IPS-NIHi11 (cell line): ENCODE data around the gene FARS2.
A peak's percentile ranks its signal among the peaks of the same experiment; 100 is the strongest.

Experiments used
- DNase-seq: peaks from one replicate; pipeline ENCODE4 v3.0.0; 2012; ENCODE audit warnings: mixed read lengths, low spot score

The FARS2 gene

GRCh38 chr6:5731435-5731834, 470.1 kb downstream of the FARS2 start:
- DNase-seq = no peak

DNA sequence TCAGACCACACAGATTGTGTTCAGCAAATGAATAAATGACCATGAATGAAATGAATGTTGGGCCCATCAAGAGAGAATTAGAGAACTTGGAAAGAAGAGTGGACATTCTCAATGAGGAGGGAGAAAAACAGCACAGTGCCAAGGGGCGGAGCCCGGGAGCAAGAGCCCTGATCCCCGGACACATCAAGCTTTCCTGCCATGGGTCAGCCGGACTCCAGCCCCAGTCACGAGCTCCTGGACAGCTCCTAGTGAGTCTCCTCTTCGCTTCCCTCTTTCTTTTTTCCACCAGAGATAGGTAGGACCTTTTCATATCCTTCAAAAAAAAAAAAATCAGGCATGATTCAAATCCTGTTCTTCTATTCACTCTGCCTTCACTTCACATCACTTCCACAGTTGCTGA, 471.2 kb downstream of the FARS2 start:
- DNase-seq = no peak

DNA sequence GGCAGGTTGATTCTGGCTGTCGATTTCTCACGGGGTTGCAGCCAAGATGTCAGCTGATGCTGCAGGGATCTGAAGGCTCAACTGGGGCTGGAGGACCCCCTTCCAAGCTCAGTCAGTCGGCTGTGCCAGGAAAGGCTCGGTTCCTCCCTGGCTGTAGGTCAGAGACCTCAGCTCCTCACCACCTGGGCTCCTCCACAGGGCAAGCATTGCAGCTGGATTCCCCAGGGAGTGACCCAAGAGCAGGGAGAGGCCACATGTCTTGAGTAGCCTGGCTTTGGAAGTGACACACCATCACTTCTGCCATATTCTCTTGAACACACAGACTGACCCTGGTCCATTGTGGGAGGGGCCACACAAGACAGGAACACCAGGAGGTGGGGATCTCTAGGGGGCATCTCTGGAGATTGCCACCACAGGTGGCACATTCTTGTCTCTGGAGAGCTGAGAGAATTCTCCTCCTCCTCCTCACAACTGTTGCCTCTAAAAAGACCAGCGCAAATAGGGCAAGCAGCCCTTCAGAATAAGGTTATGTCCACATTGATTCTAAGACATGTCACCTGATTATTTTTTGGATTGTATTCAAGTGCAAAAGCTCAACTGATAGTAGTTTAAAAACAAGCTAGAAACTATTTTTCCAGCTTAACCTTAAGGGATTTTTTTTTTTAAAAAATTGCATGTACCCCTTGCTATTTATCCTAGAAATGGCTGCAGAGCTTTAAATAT, 474.9 kb downstream of the FARS2 start:
- DNase-seq = no peak

GRCh38 chr6:5737460-5737859, 476.1 kb downstream of the FARS2 start:
- no peak for DNase-seq

DNA sequence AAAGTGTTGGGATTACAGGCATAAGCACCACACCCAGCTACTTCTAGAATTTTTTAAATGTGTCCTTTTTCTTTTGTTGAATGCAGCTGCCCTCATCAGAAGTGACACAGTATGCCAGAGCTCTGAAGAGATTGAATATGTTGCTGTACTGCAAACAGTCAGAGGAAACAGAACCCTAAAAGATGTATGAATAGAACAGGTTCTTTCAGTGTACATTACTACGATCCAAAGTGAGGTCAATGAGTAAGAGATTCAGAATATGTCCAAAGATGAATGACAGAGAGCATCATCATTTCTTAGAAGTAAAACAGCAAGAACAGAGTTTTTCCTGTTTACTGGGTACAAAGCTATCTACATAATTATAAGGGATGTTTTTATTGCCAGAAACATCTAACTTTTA, 476.9 kb downstream of the FARS2 start:
- no peak for DNase-seq

DNA sequence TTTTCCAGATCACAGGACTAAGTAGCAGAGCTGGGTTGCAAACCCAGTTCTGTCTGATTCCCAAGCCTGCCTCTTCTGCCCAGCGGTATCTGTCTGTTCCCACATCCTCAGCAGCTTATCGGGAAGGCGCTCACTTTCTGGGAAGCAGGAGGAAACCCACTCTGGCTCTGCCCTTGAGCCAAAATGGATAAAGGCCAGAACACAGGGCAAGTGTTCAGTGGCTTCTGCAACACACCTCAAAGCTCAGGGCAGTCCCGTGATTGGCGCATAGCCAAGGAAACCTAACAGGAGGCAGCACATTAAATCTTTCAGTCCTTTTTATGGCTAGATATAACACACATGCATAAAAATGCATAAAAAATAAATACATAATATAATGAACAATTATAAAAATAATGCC, 483.2 kb downstream of the FARS2 start:
- DNase-seq = no peak

- no peak for DNase-seq
These were observed 483.8 kb downstream of the FARS2 start for GRCh38 chr6:5745081-5745480.

GRCh38 chr6:5746053-5746758, 484.9 kb downstream of the FARS2 start:
- DNase-seq = peak; percentile 69

DNA sequence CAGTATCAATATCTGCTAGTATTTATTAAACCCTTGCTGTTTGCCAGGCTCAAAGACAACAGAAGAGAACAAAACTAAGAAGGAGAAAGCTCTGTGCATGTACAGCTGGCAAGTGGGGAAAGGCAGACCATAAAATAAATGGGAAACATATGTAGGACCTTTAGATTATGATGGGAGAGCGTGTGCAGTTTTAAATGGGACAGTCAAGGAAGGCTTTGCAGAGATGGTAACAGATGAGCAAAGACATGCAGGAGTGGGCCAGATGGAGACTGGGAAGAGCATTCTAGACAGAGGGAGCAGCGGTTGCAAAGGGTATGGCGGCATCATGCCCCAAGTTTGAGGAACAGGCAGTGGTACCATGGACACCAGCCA, 485.4 kb downstream of the FARS2 start:
- DNase-seq = no peak

DNA sequence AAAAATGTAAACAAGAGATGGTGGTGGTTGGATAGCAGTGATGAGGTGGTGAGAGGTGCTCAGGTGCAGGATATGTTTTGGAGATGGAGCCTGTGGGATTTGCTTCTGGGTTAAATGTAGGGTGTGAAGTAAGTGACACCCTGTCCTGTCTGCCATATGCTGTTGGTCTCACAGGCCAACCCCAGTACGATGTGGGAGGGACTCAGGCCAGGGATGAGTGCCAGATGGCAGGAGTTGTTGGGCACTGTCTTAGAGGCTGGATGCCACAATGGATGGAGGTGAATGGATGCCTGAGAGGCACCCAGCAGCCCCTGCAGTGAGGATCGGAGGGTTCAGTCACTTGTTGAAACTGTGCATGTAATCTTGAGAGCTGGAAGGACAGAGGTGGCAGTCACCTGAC, 486.1 kb downstream of the FARS2 start:
- DNase-seq = no peak

- no peak for DNase-seq
These were observed 487.8 kb downstream of the FARS2 start for GRCh38 chr6:5749016-5749650.

GRCh38 chr6:5749651-5750215, 488.4 kb downstream of the FARS2 start:
- DNase-seq = no peak

DNA sequence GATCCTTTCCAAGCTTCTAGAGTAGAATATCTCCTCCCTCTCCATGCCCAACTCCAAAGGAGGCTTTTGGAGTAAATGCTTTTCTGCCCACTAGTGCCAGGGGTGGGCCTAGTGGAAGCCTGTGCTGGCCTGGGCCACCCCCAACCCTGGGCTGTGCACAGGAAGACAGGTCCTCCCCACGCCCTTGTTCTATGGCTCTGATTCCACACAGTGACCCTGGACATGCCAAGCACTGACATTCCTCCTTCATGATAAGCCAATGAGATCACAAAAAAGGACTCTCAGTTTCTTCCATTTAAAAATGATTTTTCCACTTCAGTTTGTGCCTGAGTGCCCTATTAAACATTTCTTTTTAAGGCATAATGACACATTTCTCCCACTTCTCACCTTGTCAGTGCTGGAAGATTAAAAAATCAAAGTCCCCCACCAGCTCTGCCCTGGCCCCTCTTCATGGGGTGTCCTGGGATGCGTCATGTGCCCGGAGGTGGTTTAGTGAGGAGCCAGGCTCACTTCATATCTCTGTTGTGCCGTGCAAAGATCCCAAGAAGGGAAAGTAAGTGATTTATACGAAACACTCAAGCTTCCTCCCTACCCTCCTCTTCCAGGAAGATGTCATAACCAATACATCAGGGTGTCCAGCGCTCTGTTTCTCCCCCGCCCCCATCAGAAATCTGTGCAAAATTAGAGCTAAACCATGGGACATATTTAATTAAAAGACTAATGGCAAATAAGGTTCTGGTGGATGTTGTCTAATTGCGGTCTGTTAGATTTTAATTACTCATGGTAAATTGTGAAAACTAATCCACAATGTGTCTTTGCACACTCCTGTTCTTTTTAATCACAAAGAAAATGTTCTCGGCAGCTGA, 490.4 kb downstream of the FARS2 start:
- no peak for DNase-seq

- peak; percentile 45 for DNase-seq
These were observed 491.0 kb downstream of the FARS2 start for GRCh38 chr6:5752391-5752680.

GRCh38 chr6:5753209-5753608, 491.9 kb downstream of the FARS2 start:
- no peak for DNase-seq

DNA sequence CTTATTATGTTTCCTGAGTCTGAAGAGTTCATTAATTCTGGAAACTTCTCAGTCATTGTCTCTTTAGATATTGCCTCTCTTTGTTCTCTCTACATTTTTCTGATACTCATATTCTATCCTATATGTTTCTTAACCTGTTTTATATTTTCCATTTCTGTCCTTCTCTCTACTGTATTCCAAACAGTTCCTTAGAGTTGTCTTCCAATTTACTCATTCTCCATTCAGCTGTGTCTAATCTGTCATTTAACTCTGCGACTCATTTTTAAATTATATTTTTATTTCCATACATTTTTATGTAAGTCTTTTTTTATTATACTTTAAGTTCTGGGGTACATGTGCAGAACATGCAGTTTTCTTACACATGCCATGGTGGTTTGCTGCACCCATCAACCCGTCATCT, 493.6 kb downstream of the FARS2 start:
- DNase-seq = no peak

DNA sequence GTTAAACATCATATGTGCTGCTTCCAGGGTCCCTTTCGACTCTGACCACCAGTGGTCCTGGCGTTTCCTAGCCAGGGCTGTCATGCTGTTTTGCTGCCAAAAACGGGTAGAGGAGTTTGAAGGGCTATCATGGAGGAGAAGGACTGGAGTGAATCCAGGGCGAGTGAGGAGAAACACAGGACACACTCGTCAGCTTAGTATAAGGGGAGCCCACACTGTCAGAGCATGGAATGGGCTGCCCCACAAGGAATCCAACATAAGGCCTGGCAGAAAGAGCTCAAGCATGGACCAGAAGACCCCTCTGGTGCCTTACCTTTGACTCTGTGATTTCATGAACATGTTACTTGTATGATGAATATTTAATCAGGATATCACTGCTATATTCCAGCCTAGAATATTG, 498.3 kb downstream of the FARS2 start:
- no peak for DNase-seq

GRCh38 chr6:5761370-5761769, 500.1 kb downstream of the FARS2 start:
- DNase-seq = no peak

DNA sequence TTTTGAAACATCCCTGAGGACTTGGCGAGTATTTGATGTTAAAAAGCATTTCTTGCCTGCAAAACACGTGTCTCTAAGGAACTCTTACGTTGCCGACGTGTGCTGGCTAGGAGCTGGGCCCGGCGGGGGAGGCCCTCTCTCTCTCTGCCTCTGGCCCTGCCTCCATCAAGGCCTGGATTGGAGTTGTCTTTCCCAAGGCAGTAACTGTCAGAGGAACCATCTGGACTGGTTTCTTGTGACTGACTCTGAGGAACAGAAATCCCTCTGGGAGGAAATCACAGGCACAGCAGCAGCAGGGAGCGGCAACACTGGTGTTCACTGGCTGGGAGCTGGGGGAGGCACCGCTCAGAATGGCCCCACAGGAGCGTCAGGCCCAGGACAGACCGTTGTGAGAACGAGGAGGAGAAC, 501.3 kb downstream of the FARS2 start:
- no peak for DNase-seq

DNA sequence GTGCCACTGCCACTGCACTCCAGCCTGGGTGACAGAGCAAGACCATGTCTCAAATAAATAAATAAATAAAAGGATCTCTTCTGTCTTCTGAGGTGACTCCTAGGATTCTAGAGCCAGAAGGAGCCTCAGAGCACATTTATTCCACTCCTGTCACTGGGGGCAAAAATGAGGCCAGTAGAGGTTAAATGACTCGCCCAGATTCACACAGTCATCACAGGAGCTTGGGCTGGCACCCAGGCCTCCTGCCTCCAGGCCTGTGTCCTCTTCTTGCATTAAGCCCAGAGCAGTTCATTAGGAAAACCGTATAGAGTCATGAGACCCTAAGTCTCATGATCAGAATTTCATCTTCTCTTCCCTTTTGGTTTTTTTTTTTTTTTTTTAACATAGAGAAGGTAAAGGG, 502.1 kb downstream of the FARS2 start:
- DNase-seq = no peak

DNA sequence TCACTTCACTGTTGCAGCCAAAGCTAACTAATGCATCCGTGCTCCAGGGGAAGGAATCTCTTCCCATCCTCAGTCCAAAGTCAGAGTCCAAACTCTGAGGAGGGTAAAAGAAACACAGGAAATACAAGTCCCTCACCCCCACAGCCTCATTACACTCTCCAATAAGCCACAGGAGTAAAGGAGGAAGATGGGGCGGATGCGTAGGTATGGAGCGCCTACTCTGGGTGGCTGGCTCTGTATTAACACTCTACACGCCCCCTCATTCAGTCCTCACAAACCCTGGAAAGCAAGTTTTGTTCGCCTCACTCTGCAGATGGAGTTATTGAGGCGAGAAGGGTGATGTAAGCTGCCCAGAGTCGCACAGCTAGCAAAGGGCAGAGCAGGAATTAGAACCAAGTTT, 502.6 kb downstream of the FARS2 start:
- no peak for DNase-seq

- DNase-seq = no peak
These were observed 503.2 kb downstream of the FARS2 start for GRCh38 chr6:5764401-5764955.
